Lung microvascular endothelial cell (primary cell): ENCODE measurements around the gene MRPL42. TPM values are rescaled to one million over a fixed set of nuclear protein-coding genes. Genes with fewer than 3 reads are reported as not detected.
"Not testable (repeated sequence)": the region's sequence is repeated elsewhere in the genome, so short reads cannot be mapped to it uniquely, and the experiment has no call there.

Experiments used
- DNase-seq, 2 donors: peaks; one replicate each; pipeline versions ENCODE4 v3.0.0 to v3.0.0-alpha.2; 2010; ENCODE audit warnings: low read depth in 2 of 2
- total RNA-seq: library from RNA; depleted of rRNA; stranded (reverse); fragments of >200 nt; gene quantifications from 2 replicates; pipeline ENCODE4 v1.2.1, GENCODE V29; 2014

MRPL42 gene
- total RNA-seq, 1 donor from 2014 or later, result 37.9 TPM

DNA sequence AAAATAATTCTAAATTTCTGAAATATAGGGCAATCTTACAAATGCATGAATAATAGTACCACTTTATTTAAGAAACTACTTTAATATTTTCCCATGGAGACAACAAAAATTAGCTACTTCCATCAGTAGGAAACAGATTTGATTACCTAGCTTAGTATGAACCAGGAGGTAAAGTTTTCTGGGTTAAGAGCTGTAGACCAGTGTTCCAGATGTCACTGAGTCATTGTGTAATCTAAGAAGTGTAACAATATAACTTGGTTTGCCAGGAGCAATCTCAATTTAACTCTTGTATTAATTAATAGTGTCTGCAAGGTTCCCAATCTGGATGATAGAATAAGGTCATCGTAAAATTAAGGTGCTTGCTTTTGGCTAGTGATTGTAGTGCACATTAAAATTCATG, 31.5 kb downstream of the MRPL42 start:
- DNase-seq, result not testable (repeated sequence)

DNA sequence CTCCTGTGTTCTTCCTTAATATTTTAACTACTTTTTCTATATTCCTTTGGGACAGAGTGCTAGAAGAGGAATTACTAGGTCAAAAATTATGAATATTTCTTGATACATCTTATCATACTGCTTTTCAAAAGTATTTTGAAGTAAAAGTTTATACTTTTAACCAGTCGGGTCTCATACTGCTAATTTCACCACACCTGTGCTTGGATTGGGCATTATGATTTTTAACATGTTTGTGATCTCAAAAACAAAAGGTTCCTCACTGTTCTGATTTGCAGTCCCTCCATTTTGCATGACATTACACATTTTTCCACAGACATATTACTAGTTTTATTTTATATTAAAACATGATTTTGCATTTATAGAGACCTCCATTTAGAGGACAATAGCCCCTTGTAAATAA, 32.9 kb downstream of the MRPL42 start:
- no peak for DNase-seq

DNA sequence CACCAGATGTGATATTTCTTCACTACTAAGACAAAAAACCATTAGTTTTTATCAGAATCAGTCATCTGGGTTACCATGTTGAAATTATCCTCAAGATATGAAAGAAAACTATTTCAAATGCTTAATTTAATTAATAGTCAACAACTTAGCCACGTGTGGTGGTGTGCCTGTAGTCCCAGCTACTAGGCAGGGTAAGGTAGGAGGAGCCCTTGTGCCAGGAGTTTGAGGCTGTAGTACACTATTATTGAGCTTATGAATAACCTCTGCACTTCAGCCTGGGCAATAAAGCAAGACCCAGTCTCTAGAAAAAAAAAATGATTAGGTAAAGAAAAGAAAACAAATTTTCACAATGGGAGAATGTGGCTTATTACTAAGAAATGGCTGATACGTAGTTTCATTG, 33.4 kb downstream of the MRPL42 start:
- no peak for DNase-seq

DNA sequence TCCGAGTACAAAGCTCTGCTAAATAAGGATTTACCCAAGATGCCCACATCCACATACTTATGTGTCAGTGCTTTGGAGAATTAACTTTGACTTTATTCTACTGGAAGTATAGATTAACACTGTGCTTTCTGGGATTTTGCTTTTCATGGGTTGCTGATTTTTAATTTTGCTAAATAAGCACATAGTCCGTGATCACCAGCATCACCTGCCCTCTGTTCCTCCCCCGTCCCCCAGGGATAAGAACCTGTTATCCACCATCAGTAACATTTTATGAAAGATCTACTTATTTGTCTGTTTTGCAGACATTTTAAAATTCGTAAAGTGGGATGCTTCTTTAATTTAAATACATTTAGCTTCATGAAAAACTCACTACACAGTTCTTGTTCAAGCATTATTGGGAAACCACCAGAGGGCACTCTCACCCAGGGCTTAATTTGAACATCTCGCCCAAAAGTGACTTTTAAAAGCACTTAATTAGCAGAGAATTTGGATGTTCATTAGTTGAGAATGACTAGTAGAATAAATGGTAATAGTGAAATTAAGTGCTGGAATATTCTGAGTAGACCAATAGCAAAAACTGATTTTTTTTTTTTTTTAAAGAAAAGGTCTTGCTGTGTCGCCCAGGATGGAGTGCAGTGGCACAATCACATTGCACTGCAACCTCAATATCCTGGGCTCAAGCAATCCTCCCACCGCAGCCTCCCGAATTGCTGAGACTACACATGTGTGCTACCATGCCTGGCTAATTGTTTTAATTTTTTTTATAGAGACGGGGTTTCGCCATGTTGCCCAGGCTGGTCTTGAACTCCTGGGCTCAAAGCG, 35.7 kb downstream of the MRPL42 start:
- DNase-seq, result peak; percentile 65 to 71

DNA sequence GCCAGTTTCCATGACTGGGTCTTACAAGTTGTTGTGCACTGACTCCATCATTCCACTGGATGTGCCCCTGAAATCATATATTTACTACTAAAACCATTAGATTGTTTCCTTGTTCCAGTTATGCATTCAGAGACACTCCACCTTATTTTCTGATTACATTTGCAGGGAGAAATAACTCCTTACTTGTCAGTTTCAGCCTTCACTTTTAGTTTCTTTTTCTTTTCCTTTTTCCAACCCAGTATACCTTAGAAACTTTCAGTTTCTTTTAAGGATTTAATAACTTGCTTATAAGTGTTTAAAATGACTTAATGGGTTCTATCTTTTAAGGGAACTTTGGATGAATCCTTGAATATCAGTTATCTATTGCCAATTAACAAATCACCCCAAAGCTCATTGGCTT, 39.9 kb downstream of the MRPL42 start:
- no peak for DNase-seq

DNA sequence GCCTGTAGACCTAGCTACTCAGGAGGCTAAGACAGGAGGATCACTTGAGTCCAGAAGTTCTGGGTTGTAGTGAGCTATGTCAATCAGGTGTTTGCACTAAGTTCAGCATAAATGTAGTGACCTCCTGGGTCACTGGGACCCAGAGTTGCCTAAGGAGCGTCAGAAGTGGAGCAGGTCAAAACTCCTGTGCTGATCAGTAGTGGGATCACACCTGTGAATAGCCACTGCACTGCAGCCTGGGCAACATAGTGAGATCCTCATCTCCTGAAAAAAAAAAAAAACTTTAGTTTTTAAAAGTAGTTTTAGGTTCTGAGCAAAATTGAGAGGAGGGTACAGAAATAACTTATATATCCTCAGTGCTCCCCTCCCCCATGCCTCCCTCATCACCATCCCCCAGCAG, 42.2 kb downstream of the MRPL42 start:
- DNase-seq, result no peak

DNA sequence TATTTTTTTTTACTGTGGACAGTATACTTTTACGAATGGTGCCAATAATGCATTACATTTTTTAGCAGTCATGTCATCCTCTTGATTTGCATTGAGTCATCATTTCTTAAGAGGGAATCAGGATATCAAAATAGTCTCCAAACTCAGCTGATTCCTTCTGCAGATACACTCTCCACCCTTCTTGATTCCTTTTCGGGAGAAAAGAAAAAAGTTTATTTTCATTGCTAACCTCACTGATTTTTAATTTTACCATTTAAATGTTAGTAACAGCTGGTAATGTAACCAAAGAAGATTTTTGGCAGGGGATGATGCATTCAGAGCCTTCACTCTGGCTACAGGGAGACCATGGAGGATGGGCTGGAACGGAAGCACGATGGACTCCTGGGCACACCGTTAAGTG, 47.5 kb downstream of the MRPL42 start:
- DNase-seq, result peak in 1 of 2 donors; percentile 49

DNA sequence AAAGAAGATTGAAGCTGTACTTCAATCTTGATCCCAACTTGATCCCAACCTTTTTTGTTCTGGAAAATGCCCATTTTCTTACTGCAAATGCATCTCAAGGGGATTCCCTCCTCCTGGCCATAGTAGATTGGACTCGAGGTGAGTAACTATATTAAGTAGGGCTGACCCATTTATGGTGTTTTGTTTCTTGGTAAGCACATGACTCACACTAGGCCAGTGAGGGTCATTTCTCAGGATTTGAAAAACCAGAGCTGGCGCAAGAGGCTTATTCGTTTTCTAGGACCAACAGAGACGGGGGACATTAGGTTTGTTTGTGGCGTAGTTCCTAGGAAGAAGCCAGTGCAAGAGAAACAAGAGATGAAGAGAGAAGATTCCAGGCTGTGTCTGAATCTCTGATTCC, 51.4 kb downstream of the MRPL42 start:
- DNase-seq, result peak in 1 of 2 donors; percentile 35

DNA sequence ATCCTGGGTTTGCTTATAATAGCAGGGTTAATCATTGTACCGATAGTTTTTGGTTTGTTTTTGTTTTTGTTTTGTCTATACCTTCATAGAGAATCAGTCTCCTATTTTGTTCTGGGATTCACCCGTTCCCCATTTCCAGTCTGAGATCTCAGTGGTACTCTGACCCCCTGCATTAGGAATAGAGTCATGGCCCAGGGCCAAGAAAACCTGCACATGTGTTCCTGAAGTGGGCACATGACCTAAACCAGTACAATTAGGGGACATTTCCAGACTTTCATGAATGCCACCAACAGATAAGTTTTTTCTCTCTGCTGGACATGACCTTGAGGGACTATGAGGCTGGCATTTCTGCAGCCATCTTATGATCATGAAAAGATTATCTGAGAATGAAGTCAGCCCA, 52.5 kb downstream of the MRPL42 start:
- no peak for DNase-seq

DNA sequence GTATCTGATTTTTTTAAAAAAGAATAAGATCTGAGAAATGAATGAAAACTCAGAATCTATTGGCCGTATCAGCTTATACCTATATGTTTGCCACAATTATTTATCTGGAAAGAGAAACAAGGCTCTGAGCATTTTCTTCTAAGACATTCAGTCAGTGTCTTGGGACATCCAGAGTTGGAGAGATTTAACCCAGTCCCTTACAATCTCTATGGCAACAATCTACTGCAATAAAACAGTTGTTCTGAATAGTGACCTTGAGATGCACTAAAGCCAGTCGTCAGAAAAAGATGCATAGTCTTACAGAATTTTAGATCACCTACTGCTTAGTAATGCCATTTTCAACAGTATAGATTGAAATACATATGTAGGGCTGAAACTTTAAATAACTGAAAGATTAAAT, 53.1 kb downstream of the MRPL42 start:
- DNase-seq, result no peak

DNA sequence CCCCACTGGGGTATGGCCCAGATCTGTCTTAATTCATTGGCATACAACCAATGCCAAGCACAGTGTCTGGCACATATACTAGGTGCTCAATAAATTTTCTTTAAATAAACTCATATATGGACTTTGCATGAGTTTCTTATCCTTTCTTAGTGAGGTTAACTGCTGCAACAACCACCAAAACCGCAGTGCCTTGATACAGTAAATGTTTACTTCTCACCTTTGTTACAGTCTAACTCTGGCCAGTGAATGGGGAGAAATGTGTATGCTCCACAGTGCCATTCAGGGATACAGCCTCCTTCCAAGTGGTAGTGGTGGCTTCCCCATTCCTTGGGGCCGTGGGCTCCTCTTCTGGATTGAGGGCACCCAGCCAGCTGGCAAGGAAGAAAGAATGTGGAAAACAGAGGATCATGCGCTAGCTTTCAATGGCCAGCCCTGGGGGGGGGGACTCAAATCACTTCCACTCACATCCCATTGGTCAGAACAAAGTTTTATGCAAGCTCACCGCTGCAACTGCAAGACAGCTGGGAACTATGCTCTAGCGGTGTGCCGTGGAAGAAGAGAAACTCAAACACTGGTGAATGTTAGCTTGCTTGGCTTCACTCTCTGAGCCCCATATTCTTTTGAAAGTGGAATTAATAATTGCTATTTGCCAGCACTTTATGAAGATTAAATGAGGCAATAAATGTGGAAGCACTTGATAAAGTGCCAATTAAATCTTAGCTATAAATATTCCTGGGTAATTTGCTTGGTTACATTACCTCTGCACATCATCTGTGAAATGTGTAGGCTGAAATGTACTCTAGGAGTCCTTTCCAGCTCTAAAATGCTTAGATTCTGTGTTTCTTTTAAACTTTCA, 54.1 kb downstream of the MRPL42 start:
- peak in 1 of 2 donors; percentile 78 for DNase-seq

DNA sequence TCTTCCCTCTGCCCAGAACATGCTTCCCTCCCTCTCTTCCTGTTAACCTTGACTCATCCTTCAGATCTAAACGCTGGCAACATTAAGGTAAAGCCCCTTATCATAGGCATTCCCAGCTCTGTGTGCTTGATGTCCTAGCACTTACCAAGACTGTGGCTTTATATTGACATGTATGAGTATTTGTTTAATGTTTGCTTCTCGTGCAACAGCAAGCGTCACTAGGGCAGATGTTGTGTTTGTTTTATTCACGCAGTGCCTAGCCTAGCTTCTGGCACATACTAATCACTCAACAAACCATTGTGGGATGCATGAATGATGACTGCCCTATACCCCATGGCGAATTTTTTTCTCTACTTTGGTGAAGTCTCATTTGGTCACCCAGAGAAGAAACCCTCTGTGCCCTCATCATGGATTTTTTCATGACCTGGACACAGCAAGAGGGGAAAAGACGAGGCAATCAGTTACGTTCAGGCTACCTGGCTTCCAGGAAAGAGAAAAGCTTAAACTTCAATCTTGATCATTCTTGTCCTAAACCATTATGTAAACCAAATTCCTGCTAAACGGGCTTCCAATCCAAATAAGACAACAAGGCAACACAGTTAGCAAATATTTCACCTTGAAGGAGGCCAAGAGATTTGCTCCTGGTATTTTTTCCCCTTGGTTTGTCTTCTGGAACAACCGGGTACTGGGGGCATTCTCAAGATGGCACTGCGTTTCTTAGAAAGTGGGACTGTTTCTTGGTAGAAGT, 57.2 kb downstream of the MRPL42 start:
- no peak for DNase-seq

DNA sequence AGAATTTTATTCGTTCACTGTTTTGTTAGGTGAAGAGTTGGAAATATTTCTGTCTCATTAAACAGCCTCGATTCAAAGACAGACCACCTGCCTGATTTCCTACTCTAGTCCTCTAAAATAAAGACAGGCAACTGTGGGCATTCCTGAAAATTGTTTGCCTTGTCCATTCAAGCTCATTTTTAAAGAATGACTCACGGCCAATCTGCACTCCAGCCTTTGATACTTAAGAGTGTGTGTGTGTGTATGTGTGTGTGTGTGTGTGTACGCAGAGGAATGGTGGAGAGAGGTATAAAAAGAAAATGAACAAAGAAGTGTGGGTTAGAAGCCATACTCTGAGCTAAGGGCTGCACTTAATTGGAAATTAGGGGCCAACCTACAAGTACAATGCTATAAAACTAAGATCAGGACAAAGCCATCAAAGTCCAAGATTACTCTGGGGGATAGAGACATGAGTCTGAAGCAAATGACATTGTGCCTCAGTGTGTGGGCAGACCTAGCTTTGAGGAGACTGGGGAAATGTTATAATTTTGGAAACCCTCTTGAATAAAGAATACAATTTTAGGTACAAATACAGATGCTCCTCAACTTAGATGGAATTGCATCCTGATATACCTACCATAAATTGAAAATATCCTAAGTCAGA, 59.6 kb downstream of the MRPL42 start:
- DNase-seq, result peak in 1 of 2 donors; percentile 91

DNA sequence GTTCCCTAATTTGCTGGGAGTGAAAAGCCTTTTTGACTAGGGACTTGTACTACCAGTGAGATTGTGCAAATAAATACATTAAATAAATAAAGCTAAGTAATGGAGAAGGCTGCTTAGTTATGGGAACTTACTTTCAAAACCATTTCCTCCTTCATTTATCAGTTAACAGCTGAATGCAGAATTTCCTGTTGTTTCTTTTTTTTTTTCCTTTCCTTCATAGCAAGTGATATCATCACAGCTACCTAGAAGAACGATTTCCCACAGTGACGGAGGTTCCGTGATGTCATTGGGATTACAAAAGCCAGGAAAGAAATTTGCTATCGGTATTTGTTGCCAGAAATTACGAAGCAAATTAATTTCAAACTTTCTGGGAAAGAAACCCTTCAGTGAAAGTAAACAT, 63.0 kb downstream of the MRPL42 start:
- peak; percentile 87 to 91 for DNase-seq

DNA sequence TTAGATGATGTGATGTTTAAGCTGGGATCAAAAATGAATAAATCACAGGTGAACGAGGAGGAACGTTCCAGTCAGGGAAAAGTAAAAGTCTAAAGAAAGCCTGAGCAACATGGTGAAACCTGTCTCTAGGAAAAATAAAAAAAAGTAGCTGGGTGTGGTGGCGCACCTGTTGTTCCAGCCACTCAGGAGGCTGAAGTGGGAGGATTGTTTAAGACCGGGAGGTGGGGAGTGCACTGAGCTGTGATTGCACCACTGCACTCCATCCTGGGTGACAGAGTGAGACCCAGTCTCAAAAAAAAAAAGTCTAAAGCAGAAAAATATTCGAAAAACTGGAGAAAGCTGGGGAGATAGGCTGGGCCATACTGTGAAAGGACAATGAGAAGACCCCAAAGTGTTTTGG, 66.0 kb downstream of the MRPL42 start:
- no peak for DNase-seq

DNA sequence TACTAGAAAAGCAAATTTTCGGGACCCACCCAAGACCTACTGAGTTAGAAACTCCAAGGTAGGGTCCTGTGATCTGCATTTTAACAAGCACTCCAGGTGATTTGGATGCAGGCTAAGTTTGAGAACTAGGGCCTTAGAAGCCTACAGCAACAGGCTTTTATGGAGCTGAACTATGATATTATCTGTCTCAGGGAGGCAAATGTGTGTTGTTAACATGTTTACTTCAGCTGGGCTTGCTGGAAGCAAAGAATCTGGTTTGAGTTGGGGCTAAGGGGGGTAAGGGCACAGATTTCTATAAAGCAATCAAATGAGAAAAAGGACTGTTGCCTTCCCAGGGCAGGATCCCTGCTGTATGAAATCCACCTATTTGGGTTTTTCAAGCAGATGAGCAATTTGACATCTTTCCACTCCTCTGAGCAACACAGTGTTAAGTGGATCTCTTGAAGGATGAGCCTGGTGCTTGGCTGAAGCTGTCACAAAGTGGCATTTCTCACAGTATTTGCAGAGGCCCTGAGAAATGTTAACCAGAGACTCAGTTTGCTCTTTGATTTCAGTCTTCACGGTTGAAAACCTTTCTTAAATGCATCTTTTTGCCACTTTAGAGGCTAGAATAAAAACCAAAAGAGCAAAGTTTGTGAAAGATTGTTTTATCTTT, 68.9 kb downstream of the MRPL42 start:
- no peak for DNase-seq

DNA sequence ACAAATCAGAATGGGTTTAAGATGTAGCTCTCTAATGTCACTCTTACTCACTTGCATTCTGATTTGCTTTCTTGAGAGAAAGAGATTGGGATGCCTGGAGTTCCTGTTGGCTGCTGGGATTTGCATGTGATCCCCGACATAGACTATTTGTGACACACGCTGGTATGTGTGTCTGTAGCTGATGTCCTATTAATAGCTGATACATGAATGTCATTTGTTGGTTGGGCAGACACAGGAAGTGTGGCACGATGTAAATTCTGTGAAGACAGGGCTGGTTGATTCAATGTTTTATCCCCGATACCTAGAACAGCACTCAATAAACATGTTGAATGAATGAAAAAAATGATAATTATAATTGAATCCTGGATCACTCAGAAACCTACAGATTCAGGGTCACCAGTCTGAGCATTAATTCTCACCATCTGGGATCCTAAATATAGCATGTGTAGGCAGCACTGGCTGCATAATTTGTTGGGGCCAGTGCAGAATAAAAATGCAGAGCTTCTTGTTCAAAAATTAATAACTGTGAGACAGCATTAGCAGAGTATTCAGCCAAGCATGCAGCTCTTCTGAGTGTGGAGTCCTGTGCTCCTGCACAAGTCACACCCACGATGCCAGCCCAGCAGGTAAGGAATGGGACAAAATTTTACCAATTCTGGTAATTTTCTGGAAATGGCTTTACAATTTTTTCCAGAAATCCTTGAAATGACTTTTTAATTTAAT, 69.6 kb downstream of the MRPL42 start:
- peak in 1 of 2 donors; percentile 18 for DNase-seq

DNA sequence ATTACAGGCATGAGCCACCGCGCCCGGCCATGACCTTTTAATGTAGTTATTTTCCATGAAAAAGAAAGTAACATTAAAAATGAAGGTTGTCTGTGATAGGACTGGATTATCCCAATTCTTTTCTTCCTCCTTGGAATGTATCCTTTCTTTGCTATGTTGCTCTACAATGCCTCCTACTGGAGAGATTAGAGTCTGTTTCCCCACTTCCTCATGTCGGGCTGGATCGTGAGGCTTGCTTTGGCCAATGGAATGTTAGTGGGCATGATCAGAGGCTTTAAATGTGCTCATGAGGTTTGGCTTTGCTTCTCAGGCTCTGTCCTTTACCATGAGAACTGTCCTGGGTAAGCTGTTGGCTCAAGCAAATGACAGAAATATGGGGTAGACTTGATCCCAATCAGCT, 70.5 kb downstream of the MRPL42 start:
- DNase-seq, result no peak

DNA sequence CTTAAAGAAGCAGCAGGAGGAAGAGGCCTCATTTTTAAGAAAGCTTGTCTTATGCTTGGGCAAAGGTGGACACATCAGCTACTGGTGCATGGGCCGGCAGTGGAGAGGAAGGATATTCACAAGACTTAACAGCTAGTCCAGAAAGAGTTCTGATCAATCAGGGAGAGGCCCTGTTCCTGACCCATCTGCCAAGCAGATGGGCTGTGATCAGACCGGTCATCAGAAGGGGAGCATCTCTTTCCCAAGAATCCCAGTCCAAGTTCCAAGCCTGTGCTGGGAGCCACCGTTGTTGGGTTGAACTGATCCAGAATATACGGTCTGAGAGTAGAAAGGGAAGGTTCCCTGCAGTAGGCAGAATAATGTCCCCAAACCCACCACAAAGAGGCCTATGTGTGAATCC, 72.5 kb downstream of the MRPL42 start:
- DNase-seq, result no peak

DNA sequence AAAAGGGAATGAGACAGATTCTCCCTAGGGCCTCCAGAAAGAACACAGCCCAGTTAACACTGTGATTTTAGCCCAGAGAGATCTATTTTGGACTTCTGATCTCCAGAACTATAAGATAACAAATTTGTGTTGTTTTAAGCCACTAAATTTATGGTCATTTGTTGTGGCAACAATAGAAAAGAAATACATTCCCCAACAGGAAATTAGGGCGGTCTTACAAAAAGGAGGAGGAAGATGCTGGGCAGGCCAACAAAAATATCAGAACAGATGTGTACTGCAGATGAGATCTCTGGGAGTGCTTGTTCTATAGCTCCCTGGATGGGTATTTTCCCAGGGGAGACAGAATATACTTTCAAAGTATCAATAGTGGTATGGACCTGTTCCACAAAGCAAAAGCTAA, 73.2 kb downstream of the MRPL42 start:
- peak; percentile 55 to 58 for DNase-seq
